Chondrocyte (in vitro differentiated cells): ENCODE measurements around the gene KLK3. TPM values are rescaled to one million over a fixed set of nuclear protein-coding genes. Genes with fewer than 3 reads are reported as not detected.

ENCODE experiments used
- DNase-seq: peaks from one replicate; pipeline ENCODE4 v3.0.0; 2021; ENCODE audit warnings: mixed read lengths, low spot score
- H3K27ac Mint-ChIP-seq: one replicate; pipeline ENCODE4 v1.8.0; 2021; ENCODE audit warnings: mild to moderate bottlenecking, moderate library complexity, mixed read lengths; ENCODE audit not compliant: unreplicated experiment
- H3K27me3 Mint-ChIP-seq: 2 replicates; pipeline ENCODE4 v1.8.0; 2021; ENCODE audit warnings: low read depth, mixed read lengths
- H3K36me3 Mint-ChIP-seq: 2 replicates; pipeline ENCODE4 v1.8.0; 2021; ENCODE audit warnings: low read depth, mixed read lengths
- H3K4me1 Mint-ChIP-seq: 2 replicates; pipeline ENCODE4 v1.8.0; 2021; ENCODE audit warnings: low read depth, mild to moderate bottlenecking, mixed read lengths
- H3K4me3 Mint-ChIP-seq: one replicate; pipeline ENCODE4 v1.8.0; 2021; ENCODE audit warnings: mild to moderate bottlenecking, moderate library complexity, mixed read lengths; ENCODE audit not compliant: unreplicated experiment
- H3K9me3 Mint-ChIP-seq: 2 replicates; pipeline ENCODE4 v1.8.0; 2021; ENCODE audit warnings: low read depth, mixed read lengths
- total RNA-seq: library from RNA; stranded (reverse); gene quantifications from 3 replicates; pipeline ENCODE4 v1.2.1, GENCODE V29; 2021
- TF ChIP-seq, protein P1 (sequence below): fragments of 200-600 bp; sonication (generic); IDR thresholded peaks from 2 replicates; pipeline ENCODE4 v1.5.0; 2021; ENCODE audit warnings: antibody characterized with exemption, mild to moderate bottlenecking, moderate library complexity

Gene KLK3
- total RNA-seq, 1 donor from 2014 or later: not detected

DNA sequence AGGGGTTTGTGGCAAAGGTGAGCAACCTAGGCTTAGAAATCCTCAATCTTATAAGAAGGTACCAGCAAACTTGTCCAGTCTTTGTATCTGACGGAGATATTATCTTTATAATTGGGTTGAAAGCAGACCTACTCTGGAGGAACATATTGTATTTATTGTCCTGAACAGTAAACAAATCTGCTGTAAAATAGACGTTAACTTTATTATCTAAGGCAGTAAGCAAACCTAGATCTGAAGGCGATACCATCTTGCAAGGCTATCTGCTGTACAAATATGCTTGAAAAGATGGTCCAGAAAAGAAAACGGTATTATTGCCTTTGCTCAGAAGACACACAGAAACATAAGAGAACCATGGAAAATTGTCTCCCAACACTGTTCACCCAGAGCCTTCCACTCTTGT lies 14.8 kb downstream of the KLK3 start:
- Mint-ChIP-seq H3K4me3 (no peak overlapping the region), H3K36me3 (no peaks in the 10 kb centered on the region), H3K9me3 (no peaks in the 10 kb centered on the region), H3K27ac (no peak overlapping the region), H3K27me3 (peaks cover 15% of the 10 kb centered on the region), H3K4me1 (no peaks in the 10 kb centered on the region)
- no peak for DNase-seq
- TF ChIP-seq, protein P1, sequence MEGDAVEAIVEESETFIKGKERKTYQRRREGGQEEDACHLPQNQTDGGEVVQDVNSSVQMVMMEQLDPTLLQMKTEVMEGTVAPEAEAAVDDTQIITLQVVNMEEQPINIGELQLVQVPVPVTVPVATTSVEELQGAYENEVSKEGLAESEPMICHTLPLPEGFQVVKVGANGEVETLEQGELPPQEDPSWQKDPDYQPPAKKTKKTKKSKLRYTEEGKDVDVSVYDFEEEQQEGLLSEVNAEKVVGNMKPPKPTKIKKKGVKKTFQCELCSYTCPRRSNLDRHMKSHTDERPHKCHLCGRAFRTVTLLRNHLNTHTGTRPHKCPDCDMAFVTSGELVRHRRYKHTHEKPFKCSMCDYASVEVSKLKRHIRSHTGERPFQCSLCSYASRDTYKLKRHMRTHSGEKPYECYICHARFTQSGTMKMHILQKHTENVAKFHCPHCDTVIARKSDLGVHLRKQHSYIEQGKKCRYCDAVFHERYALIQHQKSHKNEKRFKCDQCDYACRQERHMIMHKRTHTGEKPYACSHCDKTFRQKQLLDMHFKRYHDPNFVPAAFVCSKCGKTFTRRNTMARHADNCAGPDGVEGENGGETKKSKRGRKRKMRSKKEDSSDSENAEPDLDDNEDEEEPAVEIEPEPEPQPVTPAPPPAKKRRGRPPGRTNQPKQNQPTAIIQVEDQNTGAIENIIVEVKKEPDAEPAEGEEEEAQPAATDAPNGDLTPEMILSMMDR: no peak

- Mint-ChIP-seq H3K27ac (no peak overlapping the region), H3K9me3 (no peaks in the 10 kb centered on the region), H3K4me3 (no peak overlapping the region), H3K36me3 (no peaks in the 10 kb centered on the region), H3K4me1 (no peaks in the 10 kb centered on the region), H3K27me3 (peaks cover 14% of the 10 kb centered on the region)
- DNase-seq: no peak
- TF ChIP-seq, protein P1: no peak
These were observed 15.8 kb downstream of the KLK3 start for GRCh38 chr19:50870417-50871089.

GRCh38 chr19:50873056-50873455 lies 18.3 kb downstream of the KLK3 start, which contains the start of gene KLK2:
Gene KLK2 (plus strand): TSS chr19:50873439. CDS start chr19:50873474, 35 bp downstream.
- TF ChIP-seq, protein P1: no peak
- H3K27me3 Mint-ChIP-seq: peaks cover 16% of the 10 kb centered on the region
- DNase-seq: no peak
- no peaks in the 10 kb centered on the region for H3K9me3 Mint-ChIP-seq
- H3K4me3 Mint-ChIP-seq: no peak within 1 kb of the TSS
- no peaks in the 10 kb centered on the region for H3K36me3 Mint-ChIP-seq
- no peaks in the 10 kb centered on the region for H3K4me1 Mint-ChIP-seq
- H3K27ac Mint-ChIP-seq: no peak within 1 kb of the TSS

DNA sequence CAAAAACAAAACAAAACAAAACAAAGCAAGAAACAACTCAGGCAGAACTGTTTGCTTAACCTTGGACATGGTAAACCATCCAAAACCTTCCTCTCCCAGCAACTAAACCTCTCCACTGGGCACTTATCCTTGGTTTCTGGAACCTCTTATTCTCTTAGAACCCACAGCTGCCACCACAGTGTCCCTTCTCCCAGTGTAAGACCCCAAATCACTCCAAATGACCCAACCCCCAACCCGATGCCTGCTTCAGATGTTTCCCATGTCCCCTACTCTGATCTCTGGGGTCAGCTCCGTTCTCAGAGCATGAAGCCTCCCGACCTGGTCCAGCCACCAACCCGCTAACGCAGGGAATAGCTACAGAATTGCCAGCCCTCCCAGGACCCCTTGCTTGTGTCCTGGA lies 19.5 kb downstream of the KLK3 start:
- peaks cover 16% of the 10 kb centered on the region for H3K27me3 Mint-ChIP-seq
- no peaks in the 10 kb centered on the region for H3K9me3 Mint-ChIP-seq
- no peaks in the 10 kb centered on the region for H3K4me1 Mint-ChIP-seq
- TF ChIP-seq, protein P1: no peak
- H3K4me3 Mint-ChIP-seq: no peak overlapping the region
- DNase-seq: no peak
- H3K27ac Mint-ChIP-seq: no peak overlapping the region
- H3K36me3 Mint-ChIP-seq: no peaks in the 10 kb centered on the region

- Mint-ChIP-seq H3K9me3 (no peaks in the 10 kb centered on the region), H3K27ac (no peak overlapping the region), H3K27me3 (peaks cover 22% of the 10 kb centered on the region), H3K4me1 (no peaks in the 10 kb centered on the region), H3K36me3 (no peaks in the 10 kb centered on the region), H3K4me3 (no peak overlapping the region)
- no peak for DNase-seq
- TF ChIP-seq, protein P1: no peak
These were observed 21.2 kb downstream of the KLK3 start for GRCh38 chr19:50875795-50876422.
